Keratinocyte (primary cell): Measurements from ENCODE around the gene FSIP2.

Experiments
- EZH2 ChIP-seq: IDR thresholded peaks from one replicate; pipeline ENCODE4 v1.6.1; 2012; ENCODE audit warnings: inconsistent platforms, mild to moderate bottlenecking, low read length, moderate library complexity
- TF ChIP-seq, protein P1 (sequence below), 3 experiments: IDR thresholded peaks in 1 of 3; conservative IDR thresholded peaks in 1 of 3; optimal IDR thresholded peaks in 1 of 3; 2 replicates in 2 of 3; 3 replicates in 1 of 3; pipeline versions ENCODE3 to v1.5.1; 2011; ENCODE audit warnings: low read length in 3 of 3, mild to moderate bottlenecking in 3 of 3, moderate library complexity in 2 of 3, control low read depth in 1 of 3, inconsistent platforms in 1 of 3; ENCODE audit not compliant: insufficient read depth in 2 of 3; ENCODE audit errors: extremely low read depth in 1 of 3

- TF ChIP-seq, protein P1, sequence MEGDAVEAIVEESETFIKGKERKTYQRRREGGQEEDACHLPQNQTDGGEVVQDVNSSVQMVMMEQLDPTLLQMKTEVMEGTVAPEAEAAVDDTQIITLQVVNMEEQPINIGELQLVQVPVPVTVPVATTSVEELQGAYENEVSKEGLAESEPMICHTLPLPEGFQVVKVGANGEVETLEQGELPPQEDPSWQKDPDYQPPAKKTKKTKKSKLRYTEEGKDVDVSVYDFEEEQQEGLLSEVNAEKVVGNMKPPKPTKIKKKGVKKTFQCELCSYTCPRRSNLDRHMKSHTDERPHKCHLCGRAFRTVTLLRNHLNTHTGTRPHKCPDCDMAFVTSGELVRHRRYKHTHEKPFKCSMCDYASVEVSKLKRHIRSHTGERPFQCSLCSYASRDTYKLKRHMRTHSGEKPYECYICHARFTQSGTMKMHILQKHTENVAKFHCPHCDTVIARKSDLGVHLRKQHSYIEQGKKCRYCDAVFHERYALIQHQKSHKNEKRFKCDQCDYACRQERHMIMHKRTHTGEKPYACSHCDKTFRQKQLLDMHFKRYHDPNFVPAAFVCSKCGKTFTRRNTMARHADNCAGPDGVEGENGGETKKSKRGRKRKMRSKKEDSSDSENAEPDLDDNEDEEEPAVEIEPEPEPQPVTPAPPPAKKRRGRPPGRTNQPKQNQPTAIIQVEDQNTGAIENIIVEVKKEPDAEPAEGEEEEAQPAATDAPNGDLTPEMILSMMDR (optimal IDR thresholded peaks at IDR 0.05 in 1 of 3, IDR thresholded peaks at IDR 0.05 in 1 of 3, conservative IDR thresholded peaks at IDR 0.05 in 1 of 3; ENCODE audit: extremely low read depth in 1 of 3, insufficient read depth in 2 of 3, low read length in 3 of 3), result no peak
- TF ChIP-seq EZH2, result no peak
These were observed 124.2 kb downstream of the FSIP2 start for GRCh38 chr2:185862657-185863398.
